Prostate gland (tissue), 2 donors: ENCODE measurements around the gene MAPK8IP1. TPM values are rescaled to one million over a fixed set of nuclear protein-coding genes. Genes with fewer than 3 reads are reported as not detected.

Experiments
- DNase-seq: peaks from one replicate; pipeline ENCODE4 v3.0.0-alpha.2; 2019; ENCODE audit warnings: low spot score
- H3K27ac ChIP-seq, 2 donors: fragments of 200-600 bp; sonication (generic); 2 replicates each; pipeline ENCODE4 v1.5.1; 2017 to 2019
- H3K27me3 ChIP-seq: fragments of 200-600 bp; sonication (generic); replicated peaks from 2 replicates; pipeline ENCODE4 v1.5.1; 2019; ENCODE audit not compliant: insufficient read depth
- H3K36me3 ChIP-seq, 2 donors: fragments of 200-600 bp; sonication (generic); 1 replicate in 1 of 2; 2 replicates in 1 of 2; pipeline versions ENCODE4 v1.5.1 to v1.8.1; 2017 to 2019
- H3K4me1 ChIP-seq: fragments of 200-600 bp; sonication (generic); replicated peaks from 2 replicates; pipeline ENCODE4 v1.5.1; 2019
- H3K4me3 ChIP-seq, 2 donors: fragments of 200-600 bp; sonication (generic); 2 replicates each; pipeline ENCODE4 v1.5.1; 2017 to 2019
- H3K9me3 ChIP-seq: fragments of 200-600 bp; sonication (generic); 2 replicates; pipeline ENCODE4 v1.5.1; 2017
- CTCF ChIP-seq, 4 experiments: fragments of 200-600 bp in 2 of 4; fragments of 450-650 bp in 2 of 4; sonication (generic) in 2 of 4; IDR thresholded peaks; 1 replicate in 3 of 4; 2 replicates in 1 of 4; pipeline ENCODE4 v1.5.1; 2016 to 2019; ENCODE audit warnings: antibody characterized with exemption in 4 of 4, mild to moderate bottlenecking in 2 of 4, moderate library complexity in 2 of 4
- POLR2A ChIP-seq: fragments of 450-650 bp; IDR thresholded peaks from one replicate; pipeline ENCODE4 v1.6.1; 2016; ENCODE audit warnings: antibody characterized with exemption, mild to moderate bottlenecking
- POLR2AphosphoS5 ChIP-seq: sonication (generic); formaldehyde crosslinking; IDR thresholded peaks from one replicate; pipeline ENCODE4 v1.6.1; 2017; ENCODE audit warnings: antibody characterized with exemption
- WGBS: methylation state at CpG from one replicate; pipeline ENCODE4 v1.1.5; 2018; 5-methylcytosine and 5-hydroxymethylcytosine counted together
- intact Hi-C: fragments of 100-400 bp; cut with DNase I; formaldehyde crosslinking; loops from one replicate; pipeline ENCODE4 v1.14.2; 2022
- total RNA-seq, 2 donors: library from RNA; depleted of rRNA; stranded (reverse); fragments of >200 nt; gene quantifications; one replicate each; pipeline ENCODE4 v1.1.0, GENCODE V29; 2016

Gene MAPK8IP1
- total RNA-seq, 2 donors from 2014 or later = 19.8 to 46.9 TPM

- intact Hi-C loops = loop anchor here (5.0 kb wide), 1 partner anchor 72 kb away; the partner anchor contains the start of gene CRY2
- TF ChIP-seq CTCF (IDR thresholded peaks at IDR 0.05) = no peak
- no peak for TF ChIP-seq POLR2A
- no peak for TF ChIP-seq POLR2AphosphoS5
- H3K9me3 ChIP-seq = no peaks in the 10 kb centered on the region
- peaks cover 21% of the 10 kb centered on the region for H3K4me1 ChIP-seq
- DNase-seq = no peak
- H3K4me3 ChIP-seq = peak overlapping the region in 1 of 2 donors; percentile 60
- H3K36me3 ChIP-seq = peaks cover 0 to 7% of the 10 kb centered on the region in 2 donors
- 78% methylated on average over 7 of the region's 7 CpGs for WGBS
- no peaks in the 10 kb centered on the region for H3K27me3 ChIP-seq
- peak overlapping the region; percentile 89 to 90 for H3K27ac ChIP-seq
Measured at GRCh38 chr11:45918962-45919675, 33.7 kb downstream of the MAPK8IP1 start.

GRCh38 chr11:45919806-45920530 lies 34.5 kb downstream of the MAPK8IP1 start:
- Histone ChIP-seq H3K4me1 (peaks cover 21% of the 10 kb centered on the region), H3K4me3 (no peak overlapping the region), H3K9me3 (no peaks in the 10 kb centered on the region), H3K36me3 (no peaks in the 10 kb centered on the region), H3K27me3 (no peaks in the 10 kb centered on the region), H3K27ac (peak overlapping the region; percentile 89 to 90)
- DNase-seq = peak; percentile 55
- intact Hi-C loops = loop anchor here (5.0 kb wide), 1 partner anchor 73 kb away; the partner anchor contains the start of gene CRY2
- WGBS = 61% methylated on average over 13 of the region's 13 CpGs
- TF ChIP-seq CTCF (IDR thresholded peaks at IDR 0.05) = no peak
- TF ChIP-seq POLR2A = no peak
- no peak for TF ChIP-seq POLR2AphosphoS5

GRCh38 chr11:45920531-45921477 lies 35.4 kb downstream of the MAPK8IP1 start:
- Histone ChIP-seq H3K9me3 (no peaks in the 10 kb centered on the region), H3K4me3 (no peak overlapping the region), H3K27ac (peak overlapping the region; percentile 89 to 90), H3K4me1 (peaks cover 21% of the 10 kb centered on the region), H3K36me3 (no peaks in the 10 kb centered on the region), H3K27me3 (no peaks in the 10 kb centered on the region)
- intact Hi-C loops = no loop called here
- WGBS = 74% methylated on average over 6 of the region's 6 CpGs
- no peak for DNase-seq
- no peak for TF ChIP-seq POLR2A
- TF ChIP-seq POLR2AphosphoS5 = no peak
- no peak for TF ChIP-seq CTCF (IDR thresholded peaks at IDR 0.05)

- intact Hi-C loops = no loop called here
- Histone ChIP-seq H3K4me1 (peaks cover 15% of the 10 kb centered on the region), H3K36me3 (no peaks in the 10 kb centered on the region), H3K4me3 (peak overlapping the region; percentile 31 to 45), H3K9me3 (no peaks in the 10 kb centered on the region), H3K27me3 (no peaks in the 10 kb centered on the region), H3K27ac (peak overlapping the region; percentile 89 to 90)
- peak; percentile 77 for DNase-seq
- WGBS = 16% methylated on average over 44 of the region's 54 CpGs
- TF ChIP-seq CTCF (IDR thresholded peaks at IDR 0.05) (no peak), POLR2AphosphoS5 (peak; percentile 67), POLR2A (peak; percentile 48)
Measured at GRCh38 chr11:45921561-45922424, 36.3 kb downstream of the MAPK8IP1 start.
